PC-3 (cell line): ENCODE data around the gene TSPAN9. TPM values are rescaled to one million over a fixed set of nuclear protein-coding genes. Genes with fewer than 3 reads are reported as not detected.

Experiments
- ATAC-seq: fragments of 200-7000 bp; cut with Tn5 transposase; 2 replicates; pipeline ENCODE4 v1.9.1; 2020; ENCODE audit warnings: mild to moderate bottlenecking, moderate library complexity
- BruUV-seq: library from RNA; stranded (reverse); fragments of 400-500 nt; replicated peaks from 2 replicates; lab custom pipeline; 2021; lab: Mats Ljungman, UMichigan
- CTCF ChIA-PET: fragments of 300-600 bp; sonication (Branson Sonifier 250); formaldehyde crosslinking; loops from one replicate; lab custom pipeline; 2022; ENCODE audit warnings: antibody characterized with exemption; lab: Charles Lee
- POLR2A ChIA-PET: fragments of 300-600 bp; sonication (Branson Sonifier 250); formaldehyde crosslinking; loops from one replicate; lab custom pipeline; 2022; ENCODE audit warnings: antibody characterized with exemption; ENCODE audit not compliant: unreplicated experiment; lab: Charles Lee
- DNase-seq: peaks from one replicate; pipeline ENCODE4 v3.0.0-alpha.2; 2015
- H2AFZ ChIP-seq: fragments of 300-600 bp; sonication (generic); 2 replicates; pipeline ENCODE4 v1.6.0; 2016; ENCODE audit warnings: antibody characterized with exemption, low read length
- H3F3A ChIP-seq: fragments of 300-600 bp; sonication (generic); one replicate; pipeline ENCODE4 v1.6.0; 2017; ENCODE audit warnings: antibody characterized with exemption, low read length, control low read depth, mild to moderate bottlenecking; ENCODE audit not compliant: unreplicated experiment
- H3K27ac ChIP-seq: fragments of 300-600 bp; sonication (generic); 2 replicates; pipeline ENCODE4 v1.5.1; 2016; ENCODE audit warnings: mild to moderate bottlenecking, low read length
- H3K27me3 ChIP-seq: fragments of 300-600 bp; sonication (generic); 2 replicates; pipeline ENCODE4 v1.6.1; 2016; ENCODE audit warnings: low read length, mixed read lengths
- H3K36me3 ChIP-seq: fragments of 300-600 bp; sonication (generic); 2 replicates; pipeline ENCODE4 v1.6.1; 2016; ENCODE audit warnings: low read depth, mixed run types, low read length, mixed read lengths
- H3K4me1 ChIP-seq: fragments of 300-600 bp; sonication (generic); 2 replicates; pipeline ENCODE4 v1.5.1; 2016; ENCODE audit warnings: low read length; ENCODE audit not compliant: insufficient read depth
- H3K4me2 ChIP-seq: fragments of 300-600 bp; sonication (generic); 2 replicates; pipeline ENCODE4 v1.6.0; 2016; ENCODE audit warnings: low read length
- H3K4me3 ChIP-seq: fragments of 300-600 bp; sonication (generic); 2 replicates; pipeline ENCODE4 v1.5.1; 2016; ENCODE audit warnings: mild to moderate bottlenecking, low read length, mixed read lengths
- H3K79me2 ChIP-seq: fragments of 300-600 bp; sonication (generic); 2 replicates; pipeline ENCODE4 v1.6.1; 2017; ENCODE audit warnings: low read length, mixed read lengths
- H3K9ac ChIP-seq: fragments of 300-600 bp; sonication (generic); 2 replicates; pipeline ENCODE4 v1.6.0; 2016; ENCODE audit warnings: mild to moderate bottlenecking, low read length
- H3K9me2 ChIP-seq: fragments of 300-600 bp; sonication (generic); replicated peaks from 2 replicates; pipeline ENCODE4 v1.6.1; 2016; ENCODE audit warnings: mixed run types, low read length, mixed read lengths
- H3K9me3 ChIP-seq: fragments of 300-600 bp; sonication (generic); 2 replicates; pipeline ENCODE4 v1.6.1; 2016; ENCODE audit warnings: low read length, mixed read lengths
- H4K20me1 ChIP-seq: fragments of 300-600 bp; sonication (generic); 2 replicates; pipeline ENCODE4 v1.6.1; 2016; ENCODE audit warnings: low read length, mixed read lengths
- CTCF ChIP-seq: fragments of 300-600 bp; sonication (generic); conservative IDR thresholded peaks from 2 replicates; pipeline ENCODE4 v1.5.1; 2017; ENCODE audit warnings: antibody characterized with exemption, low read depth, mild to moderate bottlenecking, low read length
- EZH2 ChIP-seq: fragments of 300-600 bp; sonication (generic); IDR thresholded peaks from one replicate; pipeline ENCODE4 v1.6.1; 2017; ENCODE audit warnings: antibody characterized with exemption, mild to moderate bottlenecking, low read length; ENCODE audit not compliant: unreplicated experiment
- EZH2phosphoT487 ChIP-seq: fragments of 300-600 bp; sonication (generic); IDR thresholded peaks from 2 replicates; pipeline ENCODE4 v1.6.1; 2018; ENCODE audit warnings: mild to moderate bottlenecking, antibody characterized with exemption, low read length, borderline replicate concordance
- intact Hi-C: fragments of 100-400 bp; cut with micrococcal nuclease; formaldehyde crosslinking; loops from 2 replicates; pipeline ENCODE4 v1.9.0; 2023
- total RNA-seq: library from RNA; depleted of rRNA; stranded (reverse); fragments of >200 nt; gene quantifications from 2 replicates; pipeline ENCODE4 v1.2.3, GENCODE V29; 2014

TSPAN9 gene
- total RNA-seq, 1 experiment from 2014 or later: 6.2 TPM

- no peaks in the 10 kb centered on the region for H3K9me2 ChIP-seq
- H2AFZ ChIP-seq: no peak overlapping the region
- no peaks in the 10 kb centered on the region for H3F3A ChIP-seq
- intact Hi-C loops: no loop called here
- no peak overlapping the region for H3K4me2 ChIP-seq
- H3K36me3 ChIP-seq: no peaks in the 10 kb centered on the region
- no peaks in the 10 kb centered on the region for H3K27me3 ChIP-seq
- no peak overlapping the region for H3K27ac ChIP-seq
- no peaks in the 10 kb centered on the region for H3K4me1 ChIP-seq
- ATAC-seq (no peak), DNase-seq (no peak)
- no peak overlapping the region for H3K4me3 ChIP-seq
- ChIA-PET CTCF (no interaction called here), POLR2A (interaction anchor here (0.5 kb wide), 1 partner anchor 11 kb away, joined by 5 read pairs; no protein-coding TSS in a partner anchor)
- no peaks in the 10 kb centered on the region for H3K79me2 ChIP-seq
- no peak overlapping the region for H3K9ac ChIP-seq
- TF ChIP-seq EZH2 (no peak), EZH2phosphoT487 (no peak), CTCF (no peak)
- no peaks in the 10 kb centered on the region for H4K20me1 ChIP-seq
- H3K9me3 ChIP-seq: no peaks in the 10 kb centered on the region
- BruUV-seq: no TSS peak
These were observed 22.0 kb upstream of the TSPAN9 start for GRCh38 chr12:3055026-3055703.

GRCh38 chr12:3055704-3056467, 21.3 kb upstream of the TSPAN9 start:
- H3K36me3 ChIP-seq: no peaks in the 10 kb centered on the region
- H3K27ac ChIP-seq: no peak overlapping the region
- no peak for TF ChIP-seq CTCF
- no peak for TF ChIP-seq EZH2
- no peak for TF ChIP-seq EZH2phosphoT487
- intact Hi-C loops: no loop called here
- H3K9me3 ChIP-seq: no peaks in the 10 kb centered on the region
- no peak for ATAC-seq
- no TSS peak for BruUV-seq
- no peak overlapping the region for H3K9ac ChIP-seq
- H3F3A ChIP-seq: no peaks in the 10 kb centered on the region
- ChIA-PET CTCF (no interaction called here), POLR2A (interaction anchor here (0.5 kb wide), 1 partner anchor 10 kb away, joined by 5 read pairs; no protein-coding TSS in a partner anchor)
- H3K4me2 ChIP-seq: no peak overlapping the region
- no peaks in the 10 kb centered on the region for H3K79me2 ChIP-seq
- H3K27me3 ChIP-seq: no peaks in the 10 kb centered on the region
- no peak for DNase-seq
- H3K4me1 ChIP-seq: no peaks in the 10 kb centered on the region
- H4K20me1 ChIP-seq: no peaks in the 10 kb centered on the region
- H3K4me3 ChIP-seq: no peak overlapping the region
- H3K9me2 ChIP-seq: no peaks in the 10 kb centered on the region
- no peak overlapping the region for H2AFZ ChIP-seq
